ENCODE results near the gene SLC66A1. TPM values are rescaled to one million over a fixed set of nuclear protein-coding genes. Genes with fewer than 3 reads are reported as not detected.
A peak's percentile ranks its signal among the peaks of the same experiment; 100 is the strongest.

Gene SLC66A1
- total RNA-seq, 1 experiment from 2014 or later, result 22.5 TPM

DNA sequence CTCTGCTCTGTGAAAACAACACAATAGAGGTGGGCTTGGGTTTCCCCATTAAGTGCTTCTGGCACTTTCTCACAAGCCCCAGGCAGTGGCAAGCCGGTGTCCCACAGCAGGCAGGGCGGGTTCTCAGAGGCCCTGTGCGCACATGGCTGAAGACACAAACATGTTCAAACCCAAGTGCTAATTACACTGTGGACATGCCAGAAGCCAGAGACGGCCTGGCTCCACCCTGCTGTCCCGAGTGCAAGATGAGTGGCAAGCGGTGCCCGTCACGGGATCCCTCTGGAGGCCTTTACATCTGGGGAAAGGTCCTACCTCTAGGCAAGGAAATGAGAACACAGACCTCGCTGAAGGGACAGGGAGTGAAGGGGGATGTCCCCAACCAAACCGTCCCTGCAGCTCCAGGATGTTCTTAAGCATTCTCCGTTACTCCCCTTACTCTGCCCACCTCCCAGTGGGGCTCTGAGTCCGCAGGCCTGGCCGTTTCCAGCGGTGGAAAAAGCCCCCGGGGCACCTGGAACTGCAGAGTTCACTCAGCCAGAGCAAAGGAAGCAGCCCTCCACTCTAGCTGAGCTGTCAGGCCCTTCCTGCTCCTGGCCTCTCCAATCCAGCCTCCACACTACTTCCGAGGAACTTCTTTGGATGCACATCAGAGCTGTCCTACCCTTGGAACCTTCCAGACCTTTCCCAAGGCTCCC lies 57.4 kb downstream of the SLC66A1 start:
- Histone ChIP-seq H3K9me3 (ENCODE audit: control insufficient read depth, low read depth, low read length) (no peaks in the 10 kb centered on the region), H2BK12ac (ENCODE audit: insufficient read length, low read depth, low read length) (no peak overlapping the region), H2BK15ac (ENCODE audit: low read depth, low read length) (no peak overlapping the region), H3K14ac (ENCODE audit: insufficient read depth, low read length) (no peak overlapping the region), H2BK20ac (ENCODE audit: low read depth, low read length, poor library complexity, severe bottlenecking) (no peak overlapping the region), H3K27ac (ENCODE audit: insufficient read length, low read depth, low read length) (no peak overlapping the region), H3K4ac (ENCODE audit: low read depth, low read length) (no peak overlapping the region), H3K18ac (ENCODE audit: insufficient read length, low read depth, low read length) (no peak overlapping the region), H3K9ac (ENCODE audit: extremely low read depth, insufficient read length, low read length) (no peak overlapping the region), H2AFZ (ENCODE audit: low read length) (no peak overlapping the region), H3K4me2 (ENCODE audit: insufficient read depth, insufficient read length, low read length) (no peak overlapping the region), H2AK5ac (ENCODE audit: insufficient read length, low read length) (no peak overlapping the region), H3K23me2 (ENCODE audit: insufficient read length, low read depth, low read length, poor library complexity, severe bottlenecking) (no peaks in the 10 kb centered on the region), H2BK120ac (ENCODE audit: low read depth, low read length, poor library complexity, severe bottlenecking) (no peak overlapping the region), H3T11ph (ENCODE audit: low read length) (no peak overlapping the region), H4K8ac (replicated peaks; ENCODE audit: insufficient read length, low read depth, low read length) (no peak overlapping the region), H3K4me1 (ENCODE audit: insufficient read depth, low read length) (no peaks in the 10 kb centered on the region), H4K20me1 (ENCODE audit: control insufficient read depth, insufficient read depth, insufficient read length) (no peaks in the 10 kb centered on the region), H3K79me1 (ENCODE audit: insufficient read depth, low read depth, low read length, poor library complexity, severe bottlenecking) (peaks cover 13% of the 10 kb centered on the region), H3K56ac (ENCODE audit: insufficient read length, low read depth, low read length) (no peak overlapping the region), H2BK5ac (ENCODE audit: insufficient read length, low read length) (no peak overlapping the region), H3K27me3 (ENCODE audit: insufficient read depth, low read length) (no peaks in the 10 kb centered on the region), H4K5ac (ENCODE audit: insufficient read length, low read depth, low read length) (no peak overlapping the region), H4K91ac (ENCODE audit: insufficient read length, low read depth, low read length) (no peak overlapping the region), H3K23ac (ENCODE audit: insufficient read length, low read depth, low read length) (no peak overlapping the region), H3K79me2 (ENCODE audit: insufficient read depth, low read length) (peaks cover 2% of the 10 kb centered on the region; the same call in 1 of the 2 replicates)
- H3K9me3 Mint-ChIP-seq, result no peaks in the 10 kb centered on the region
- no peak overlapping the region for H3K4me3 Mint-ChIP-seq
- H3K4me1 Mint-ChIP-seq, result peaks cover 11 to 12% of the 10 kb centered on the region in 2 experiments
- peak overlapping the region; percentile 44 to 94 (median 93); a peak in 5 of 7 replicates for H3K27ac Mint-ChIP-seq
- H3K27me3 Mint-ChIP-seq (ENCODE audit: low read depth), result no peaks in the 10 kb centered on the region
- H3K36me3 Mint-ChIP-seq (ENCODE audit: insufficient read depth in 1 of 3, low read depth in 3 of 3), result peaks cover 3 to 16% (median 10%) of the 10 kb centered on the region in 3 experiments
- no CpG with 5 or more reads among the region's 16 CpGs for WGBS (ENCODE audit: extremely low coverage, insufficient read length, low lambda C conversion rate)
- DNase-seq, result no peak
- no peak for TF ChIP-seq CTCF (conservative IDR thresholded peaks at IDR 0.05)
